Spinal cord (tissue), 10 donors: ENCODE results near the gene ZSCAN16. TPM values are rescaled to one million over a fixed set of nuclear protein-coding genes. Genes with fewer than 3 reads are reported as not detected.
"Not testable (repeated sequence)": the region's sequence is repeated elsewhere in the genome, so short reads cannot be mapped to it uniquely, and the experiment has no call there.

Experiments
- DNase-seq, 6 donors: peaks; one replicate each; pipeline versions ENCODE4 v3.0.0 to v3.0.0-alpha.2; 2013 to 2015; ENCODE audit warnings: low spot score in 6 of 6, low read depth in 4 of 6
- H3K27ac ChIP-seq: one replicate; pipeline ENCODE4 v1.5.1; 2013; ENCODE audit warnings: low read depth, low read length, control low read depth
- H3K27me3 ChIP-seq: one replicate; pipeline ENCODE4 v1.6.1; 2013; ENCODE audit warnings: low read length; ENCODE audit not compliant: control insufficient read depth, insufficient read depth
- H3K36me3 ChIP-seq: one replicate; pipeline ENCODE4 v1.6.1; 2013; ENCODE audit warnings: low read length; ENCODE audit not compliant: control insufficient read depth, insufficient read depth
- H3K4me1 ChIP-seq: one replicate; pipeline ENCODE4 v1.6.1; 2013; ENCODE audit warnings: low read length; ENCODE audit not compliant: control insufficient read depth, insufficient read depth
- H3K4me3 ChIP-seq: one replicate; pipeline ENCODE4 v1.5.1; 2013; ENCODE audit warnings: low read depth, low read length, control low read depth
- H3K9me3 ChIP-seq: one replicate; pipeline ENCODE4 v1.6.1; 2013; ENCODE audit warnings: low read length; ENCODE audit not compliant: control insufficient read depth, insufficient read depth
- WGBS: methylation state at CpG from one replicate; pipeline ENCODE4 v1.1.5; 2013; ENCODE audit warnings: missing lambda C conversion rate; ENCODE audit not compliant: insufficient coverage; 5-methylcytosine and 5-hydroxymethylcytosine counted together
- long read RNA-seq, 4 donors: transcript quantifications; one replicate each; lab custom pipeline, GENCODE V29; 2026
- polyA plus RNA-seq, 2 donors: library from polyadenylated mRNA; unstranded; fragments of 120-200 nt; gene quantifications; one replicate each; pipeline ENCODE4 v1.2.1, GENCODE V29; 2013; ENCODE audit not compliant: insufficient read length in 2 of 2
- total RNA-seq, 2 donors: library from RNA; depleted of rRNA in 1 of 2; stranded (reverse); fragments of 120-200 nt in 1 of 2; fragments of >200 nt in 1 of 2; gene quantifications; one replicate each; pipeline versions ENCODE4 v1.2.3 to v1.2.4, GENCODE V29; 2013 to 2014
- donor health status: healthy.

The ZSCAN16 gene
- total RNA-seq, result 1 to 10 TPM; 4.9 to 9.5 TPM
- 1 to 10 TPM; 7.6 to 8.6 TPM for polyA plus RNA-seq
- long read RNA-seq, donor 1, partial matches to known transcripts, result 72 of 72 reads
- long read RNA-seq, donor 1, other reads (novel, unspliced or antisense), result 0 of 72 reads
- long read RNA-seq, donor 2, partial matches to known transcripts, result 30 of 32 reads
- long read RNA-seq, donor 2, other reads (novel, unspliced or antisense), result 0 of 32 reads
- long read RNA-seq, donor 3, partial matches to known transcripts, result 8 of 54 reads
- long read RNA-seq, donor 3, other reads (novel, unspliced or antisense), result 46 of 54 reads
- long read RNA-seq, donor 4, partial matches to known transcripts, result 114 of 117 reads
- long read RNA-seq, donor 4, other reads (novel, unspliced or antisense), result 0 of 117 reads

- H3K36me3 ChIP-seq, result peaks cover 12% of the 10 kb centered on the region
- H3K4me3 ChIP-seq, result peak within 1 kb of the TSS; percentile 61
- H3K9me3 ChIP-seq, result no peaks in the 10 kb centered on the region
- under 1% methylated on average over 20 of the region's 28 CpGs for WGBS
- no peaks in the 10 kb centered on the region for H3K27me3 ChIP-seq
- peaks cover 4% of the 10 kb centered on the region for H3K4me1 ChIP-seq
- H3K27ac ChIP-seq, result peak within 1 kb of the TSS; percentile 44
- DNase-seq, result peak in 5 of 6 donors; percentile 72 to 97 (median 82)
These were observed at the start of gene ZSCAN16 for GRCh38 chr6:28124350-28124970. TSS of gene ZSCAN16 (plus strand) at chr6:28124609. CDS start at chr6:28125444, 835 bp downstream.

GRCh38 chr6:28078050-28078449 is 46.4 kb upstream of the ZSCAN16 start:
- H3K4me3 ChIP-seq, result no peak overlapping the region
- H3K27ac ChIP-seq, result no peak overlapping the region
- H3K36me3 ChIP-seq, result no peaks in the 10 kb centered on the region
- peaks cover 4% of the 10 kb centered on the region for H3K4me1 ChIP-seq
- DNase-seq, result no peak
- no peaks in the 10 kb centered on the region for H3K27me3 ChIP-seq
- H3K9me3 ChIP-seq, result no peaks in the 10 kb centered on the region

- Histone ChIP-seq H3K4me3 (no peak overlapping the region), H3K4me1 (peaks cover 4% of the 10 kb centered on the region), H3K36me3 (no peaks in the 10 kb centered on the region), H3K27ac (no peak overlapping the region), H3K27me3 (no peaks in the 10 kb centered on the region), H3K9me3 (no peaks in the 10 kb centered on the region)
- DNase-seq, result no peak
- 69% methylated on average over 1 of the region's 6 CpGs for WGBS
These were observed 45.6 kb upstream of the ZSCAN16 start for GRCh38 chr6:28078836-28079235.

GRCh38 chr6:28080381-28080630 is 44.1 kb upstream of the ZSCAN16 start, which contains the start of gene ZNF165:
TSS of gene ZNF165 (plus strand) at chr6:28080568. CDS start at chr6:28085481, 4,913 bp downstream.
- not testable (repeated sequence) for DNase-seq, H3K4me1 ChIP-seq, H3K9me3 ChIP-seq, H3K36me3 ChIP-seq, H3K27me3 ChIP-seq
- peak within 1 kb of the TSS; percentile 96 for H3K4me3 ChIP-seq
- 0% methylated on average over 6 of the region's 15 CpGs for WGBS
- peak within 1 kb of the TSS; percentile 96 for H3K27ac ChIP-seq

- Histone ChIP-seq H3K9me3 (no peaks in the 10 kb centered on the region), H3K27me3 (no peaks in the 10 kb centered on the region), H3K36me3 (no peaks in the 10 kb centered on the region), H3K4me1 (peaks cover 4% of the 10 kb centered on the region), H3K4me3 (peak overlapping the region; percentile 96), H3K27ac (peak overlapping the region; percentile 96)
- peak; percentile 95 to 99 (median 98) for DNase-seq
- WGBS, result under 1% methylated on average over 46 of the region's 46 CpGs
These were observed 43.6 kb upstream of the ZSCAN16 start for GRCh38 chr6:28080631-28081485.

GRCh38 chr6:28081486-28081751 is 43.0 kb upstream of the ZSCAN16 start:
- Histone ChIP-seq H3K27me3 (no peaks in the 10 kb centered on the region), H3K4me1 (peaks cover 4% of the 10 kb centered on the region), H3K4me3 (peak overlapping the region; percentile 96), H3K9me3 (no peaks in the 10 kb centered on the region), H3K36me3 (no peaks in the 10 kb centered on the region), H3K27ac (peak overlapping the region; percentile 96)
- no peak for DNase-seq
- 2% methylated on average over 3 of the region's 4 CpGs for WGBS

- H3K9me3 ChIP-seq, result no peaks in the 10 kb centered on the region
- H3K4me1 ChIP-seq, result peaks cover 4% of the 10 kb centered on the region
- H3K27me3 ChIP-seq, result no peaks in the 10 kb centered on the region
- DNase-seq, result no peak
- H3K36me3 ChIP-seq, result no peaks in the 10 kb centered on the region
- H3K4me3 ChIP-seq, result no peak overlapping the region
- no peak overlapping the region for H3K27ac ChIP-seq
These were observed 41.5 kb upstream of the ZSCAN16 start for GRCh38 chr6:28082939-28083338.

GRCh38 chr6:28089054-28089453 is 35.4 kb upstream of the ZSCAN16 start:
- WGBS, result no CpG with 5 or more reads among the region's 5 CpGs
- no peak overlapping the region for H3K27ac ChIP-seq
- DNase-seq, result no peak
- no peaks in the 10 kb centered on the region for H3K27me3 ChIP-seq
- H3K36me3 ChIP-seq, result no peaks in the 10 kb centered on the region
- H3K4me3 ChIP-seq, result no peak overlapping the region
- peaks cover 5% of the 10 kb centered on the region for H3K4me1 ChIP-seq
- H3K9me3 ChIP-seq, result no peaks in the 10 kb centered on the region

- H3K27ac ChIP-seq, result no peak overlapping the region
- H3K9me3 ChIP-seq, result no peaks in the 10 kb centered on the region
- peaks cover 5% of the 10 kb centered on the region for H3K4me1 ChIP-seq
- DNase-seq, result peak in 2 of 6 donors; percentile 47 to 52
- no peaks in the 10 kb centered on the region for H3K27me3 ChIP-seq
- WGBS, result 9% methylated on average over 20 of the region's 33 CpGs
- H3K4me3 ChIP-seq, result peak overlapping the region; percentile 44
- no peaks in the 10 kb centered on the region for H3K36me3 ChIP-seq
These were observed 33.4 kb upstream of the ZSCAN16 start for GRCh38 chr6:28090917-28091586.
